SK-N-MC (cell line): ENCODE measurements around the gene ENPP3.

Experiments
- EZH2 ChIP-seq: fragments of 200-600 bp; sonication (generic); IDR thresholded peaks from one replicate; pipeline ENCODE4 v1.6.1; 2017; ENCODE audit warnings: antibody characterized with exemption
- FOXP2 ChIP-seq: optimal IDR thresholded peaks from 2 replicates; pipeline ENCODE3; 2011; ENCODE audit warnings: mild to moderate bottlenecking, moderate library complexity; ENCODE audit not compliant: insufficient read depth; ENCODE audit errors: extremely low read length, control extremely low read depth
- POLR2AphosphoS5 ChIP-seq: IDR thresholded peaks from 2 replicates; pipeline ENCODE4 v1.6.1; 2012; ENCODE audit warnings: mild to moderate bottlenecking, low read depth, low read length, borderline replicate concordance

- TF ChIP-seq EZH2 (no peak), POLR2AphosphoS5 (no peak), FOXP2 (no peak)
Measured at GRCh38 chr6:131631625-131632289, 5.3 kb upstream of the ENPP3 start.
